Brain microvascular endothelial cell (primary cell): Measurements from ENCODE around the gene TMIE.
"Not testable (repeated sequence)": the region's sequence is repeated elsewhere in the genome, so short reads cannot be mapped to it uniquely, and the experiment has no call there.

Experiments used
- DNase-seq: peaks from one replicate; pipeline ENCODE4 v3.0.0-alpha.2; 2020
- H3K27ac ChIP-seq: fragments of 250-450 bp; sonication (Bioruptor Pico); 2 replicates; pipeline ENCODE4 v1.5.1; 2020; ENCODE audit warnings: mild to moderate bottlenecking, moderate library complexity
- H3K27me3 ChIP-seq: fragments of 250-450 bp; sonication (Bioruptor Pico); replicated peaks from 2 replicates; pipeline ENCODE4 v1.5.1; 2020; ENCODE audit warnings: mild to moderate bottlenecking
- H3K36me3 ChIP-seq: fragments of 250-450 bp; sonication (Bioruptor Pico); replicated peaks from 2 replicates; pipeline ENCODE4 v1.5.1; 2020; ENCODE audit warnings: mild to moderate bottlenecking
- H3K4me3 ChIP-seq: 2 replicates; pipeline ENCODE4 v1.5.1; 2011; ENCODE audit warnings: low read depth, mild to moderate bottlenecking, control low read depth, low read length, moderate library complexity
- in situ Hi-C: cut with HindIII; loops from 2 replicates; pipeline ENCODE4 v1.10.0; 2017; ENCODE audit warnings: low sequenced_read_pairs, low pct_ligation_motif_present
- TF ChIP-seq, protein P1 (sequence below): IDR thresholded peaks from 2 replicates; pipeline ENCODE4 v1.5.1; 2011; ENCODE audit warnings: low read depth, mild to moderate bottlenecking, moderate library complexity, low read length, control low read depth, inconsistent platforms; ENCODE audit errors: missing control alignments

The TMIE gene

GRCh38 chr3:46746711-46747110, 45.5 kb downstream of the TMIE start:
- TF ChIP-seq, protein P1, sequence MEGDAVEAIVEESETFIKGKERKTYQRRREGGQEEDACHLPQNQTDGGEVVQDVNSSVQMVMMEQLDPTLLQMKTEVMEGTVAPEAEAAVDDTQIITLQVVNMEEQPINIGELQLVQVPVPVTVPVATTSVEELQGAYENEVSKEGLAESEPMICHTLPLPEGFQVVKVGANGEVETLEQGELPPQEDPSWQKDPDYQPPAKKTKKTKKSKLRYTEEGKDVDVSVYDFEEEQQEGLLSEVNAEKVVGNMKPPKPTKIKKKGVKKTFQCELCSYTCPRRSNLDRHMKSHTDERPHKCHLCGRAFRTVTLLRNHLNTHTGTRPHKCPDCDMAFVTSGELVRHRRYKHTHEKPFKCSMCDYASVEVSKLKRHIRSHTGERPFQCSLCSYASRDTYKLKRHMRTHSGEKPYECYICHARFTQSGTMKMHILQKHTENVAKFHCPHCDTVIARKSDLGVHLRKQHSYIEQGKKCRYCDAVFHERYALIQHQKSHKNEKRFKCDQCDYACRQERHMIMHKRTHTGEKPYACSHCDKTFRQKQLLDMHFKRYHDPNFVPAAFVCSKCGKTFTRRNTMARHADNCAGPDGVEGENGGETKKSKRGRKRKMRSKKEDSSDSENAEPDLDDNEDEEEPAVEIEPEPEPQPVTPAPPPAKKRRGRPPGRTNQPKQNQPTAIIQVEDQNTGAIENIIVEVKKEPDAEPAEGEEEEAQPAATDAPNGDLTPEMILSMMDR: no peak
- no peak overlapping the region for H3K27ac ChIP-seq
- no peak for DNase-seq
- H3K27me3 ChIP-seq: no peaks in the 10 kb centered on the region
- no peaks in the 10 kb centered on the region for H3K36me3 ChIP-seq
- in situ Hi-C loops: no loop called here
- no peak overlapping the region for H3K4me3 ChIP-seq

GRCh38 chr3:46748170-46748569, 47.0 kb downstream of the TMIE start:
- in situ Hi-C loops: no loop called here
- no peak for DNase-seq
- TF ChIP-seq, protein P1: no peak
- no peaks in the 10 kb centered on the region for H3K27me3 ChIP-seq
- H3K4me3 ChIP-seq: no peak overlapping the region
- no peak overlapping the region for H3K27ac ChIP-seq
- no peaks in the 10 kb centered on the region for H3K36me3 ChIP-seq

GRCh38 chr3:46749129-46749528, 47.9 kb downstream of the TMIE start:
- in situ Hi-C loops: no loop called here
- TF ChIP-seq, protein P1: no peak
- Histone ChIP-seq H3K36me3 (no peaks in the 10 kb centered on the region), H3K27ac (no peak overlapping the region), H3K4me3 (no peak overlapping the region), H3K27me3 (no peaks in the 10 kb centered on the region)
- no peak for DNase-seq

- TF ChIP-seq, protein P1: no peak
- H3K4me3 ChIP-seq: no peak overlapping the region
- in situ Hi-C loops: no loop called here
Measured at GRCh38 chr3:46750555-46751038, 49.4 kb downstream of the TMIE start.

DNA sequence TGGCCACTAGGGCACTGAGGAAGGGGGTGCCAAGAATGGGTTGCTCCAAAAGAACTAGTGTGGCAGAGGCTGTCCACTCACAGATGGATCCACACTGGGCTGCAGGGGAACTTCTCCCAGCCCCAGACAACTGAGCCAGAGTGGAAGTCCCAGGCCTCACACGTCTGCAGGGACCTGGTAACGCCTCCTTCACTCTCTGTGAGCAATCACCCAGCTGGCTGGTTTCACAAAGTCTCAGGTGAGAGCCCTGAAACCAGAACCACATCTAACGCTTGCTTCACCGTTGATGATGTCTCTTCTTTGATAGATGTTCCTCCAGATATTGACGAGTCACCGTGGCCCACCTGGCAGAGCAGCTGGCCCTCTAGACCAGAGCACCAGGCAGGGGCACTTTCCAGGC, 51.9 kb downstream of the TMIE start:
- H3K4me3 ChIP-seq, H3K27ac ChIP-seq, DNase-seq, in situ Hi-C loops, H3K27me3 ChIP-seq, H3K36me3 ChIP-seq: not testable (repeated sequence)

More at GRCh38 chr3:46750555-46751038, 49.4 kb downstream of the TMIE start:
- no peaks in the 10 kb centered on the region for H3K27me3 ChIP-seq
- no peak for DNase-seq
- H3K36me3 ChIP-seq: no peaks in the 10 kb centered on the region
- H3K27ac ChIP-seq: no peak overlapping the region

GRCh38 chr3:46755646-46756045, 54.5 kb downstream of the TMIE start:
- in situ Hi-C loops: no loop called here
- Histone ChIP-seq H3K36me3 (no peaks in the 10 kb centered on the region), H3K27ac (no peak overlapping the region), H3K27me3 (no peaks in the 10 kb centered on the region), H3K4me3 (no peak overlapping the region)
- TF ChIP-seq, protein P1: no peak
- no peak for DNase-seq
